ENCODE measurements around the gene DCAF12.
"Not testable (repeated sequence)": the region's sequence is repeated elsewhere in the genome, so short reads cannot be mapped to it uniquely, and the experiment has no call there.

The DCAF12 gene

DNA sequence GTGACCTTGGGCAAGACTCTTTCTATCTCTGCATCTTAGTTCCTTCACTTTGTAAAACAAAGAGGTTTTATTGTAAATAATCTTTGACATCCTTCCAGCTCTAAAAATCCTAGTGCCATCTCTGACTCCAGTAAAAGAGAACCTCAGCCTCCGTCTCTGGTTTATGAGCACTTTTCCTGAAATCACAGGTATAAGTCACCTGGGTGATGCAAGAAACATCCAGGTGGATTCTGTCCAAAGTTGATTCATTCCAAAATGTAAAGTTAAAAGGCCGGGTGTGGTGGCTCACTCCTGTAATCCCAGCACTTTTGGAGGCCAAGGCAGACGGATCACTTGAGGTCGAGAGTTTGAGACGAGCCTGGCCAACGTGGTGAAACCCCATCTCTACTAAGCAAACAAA lies 56.7 kb downstream of the DCAF12 start:
- DNase-seq (ENCODE audit: low read depth, low spot score): no peak

DNA sequence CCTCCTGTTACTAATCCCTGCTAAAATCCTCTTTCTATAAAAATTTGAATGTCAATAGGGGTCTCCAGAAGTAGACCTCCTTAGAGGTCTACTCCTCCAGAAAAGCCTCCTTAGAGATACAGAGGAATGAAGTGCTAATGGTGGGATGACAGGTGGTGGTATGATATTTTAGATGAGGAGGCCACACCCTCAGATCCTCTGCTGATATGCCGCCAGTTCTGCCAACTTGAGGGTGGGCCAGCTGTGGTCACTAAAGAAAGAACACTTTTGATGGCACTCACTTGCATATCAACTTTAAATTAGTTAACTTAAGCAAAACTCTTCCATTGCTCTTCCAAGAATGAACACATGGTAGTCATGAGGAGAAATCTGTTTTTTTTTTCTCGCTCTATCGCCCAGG lies 61.0 kb downstream of the DCAF12 start:
- no peak for DNase-seq (ENCODE audit: low read depth, low spot score)

DNA sequence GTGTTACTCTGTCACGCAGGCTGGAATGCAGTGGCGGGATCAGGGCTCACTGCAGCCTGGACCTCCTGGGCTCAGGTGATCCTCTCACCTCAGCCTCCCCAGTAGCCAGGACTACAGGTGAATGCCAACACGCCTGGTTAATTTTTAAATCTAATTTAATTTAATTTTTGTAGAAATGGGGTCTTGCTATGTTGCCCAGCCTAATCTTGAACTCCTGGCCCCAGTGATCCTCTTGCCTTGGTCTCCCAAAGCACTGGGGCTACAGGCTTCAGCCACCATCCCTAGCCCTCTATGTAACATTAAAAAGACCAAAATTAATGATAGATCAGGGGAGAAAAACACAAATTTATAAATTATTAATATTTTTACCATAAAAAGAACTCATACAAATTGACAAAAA lies 66.5 kb downstream of the DCAF12 start:
- no peak for DNase-seq (ENCODE audit: low read depth, low spot score)

DNA sequence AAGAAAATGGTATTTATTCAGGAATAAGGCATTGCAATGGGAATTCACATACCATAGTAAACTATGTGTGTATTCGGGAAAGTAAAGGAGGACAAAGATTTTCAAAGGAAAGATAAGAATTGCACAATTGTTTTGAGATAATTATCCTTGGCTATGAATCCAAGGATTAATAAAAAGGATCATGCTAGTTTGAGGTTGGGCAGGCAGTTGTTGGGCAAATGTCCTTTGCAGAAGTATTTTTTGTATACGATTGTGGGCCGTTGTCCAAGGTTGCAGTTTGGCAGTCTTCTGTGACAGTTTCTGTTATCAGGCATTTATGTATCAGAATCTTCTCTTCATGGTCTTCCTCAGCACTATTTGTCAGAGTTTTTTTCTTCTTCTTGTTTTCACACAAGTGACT lies 67.2 kb downstream of the DCAF12 start:
- DNase-seq (ENCODE audit: low read depth, low spot score): no peak

DNA sequence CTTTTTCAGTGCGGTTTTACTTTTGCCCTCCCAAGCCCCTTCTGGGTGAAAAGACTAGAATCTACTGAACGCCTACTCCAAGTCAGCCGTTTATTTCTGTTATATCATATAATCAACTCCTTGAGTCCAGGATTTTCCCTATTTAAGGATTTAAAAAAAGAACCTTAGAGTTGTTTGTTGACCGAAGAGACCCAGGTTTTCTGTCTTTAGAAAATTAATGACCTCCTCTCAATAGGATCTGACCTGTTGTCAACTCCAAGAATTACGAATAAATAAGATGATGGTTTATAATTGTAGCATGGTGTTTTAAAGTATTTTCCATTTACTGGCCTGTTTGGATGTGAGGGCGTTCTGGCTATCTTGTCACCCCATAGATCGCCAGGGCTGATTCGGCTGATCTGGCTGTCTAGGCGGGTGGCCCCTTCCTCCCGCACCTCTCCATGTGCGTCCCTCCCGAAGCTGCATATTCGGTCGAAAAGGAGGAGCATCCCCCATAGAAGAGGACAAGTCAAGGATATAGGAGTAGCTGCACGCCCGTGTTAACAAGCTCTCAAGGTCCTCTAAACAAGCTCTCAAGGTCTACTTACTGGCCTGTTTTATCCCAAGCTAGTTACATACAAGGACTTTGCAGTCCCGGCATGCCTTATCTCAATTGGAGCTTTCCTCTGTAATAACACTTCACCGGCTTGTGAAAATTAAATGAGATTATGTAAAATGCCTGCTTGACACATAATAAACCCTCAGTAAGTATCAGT lies 76.7 kb downstream of the DCAF12 start:
- no peak for DNase-seq (ENCODE audit: low read depth, low spot score)

DNA sequence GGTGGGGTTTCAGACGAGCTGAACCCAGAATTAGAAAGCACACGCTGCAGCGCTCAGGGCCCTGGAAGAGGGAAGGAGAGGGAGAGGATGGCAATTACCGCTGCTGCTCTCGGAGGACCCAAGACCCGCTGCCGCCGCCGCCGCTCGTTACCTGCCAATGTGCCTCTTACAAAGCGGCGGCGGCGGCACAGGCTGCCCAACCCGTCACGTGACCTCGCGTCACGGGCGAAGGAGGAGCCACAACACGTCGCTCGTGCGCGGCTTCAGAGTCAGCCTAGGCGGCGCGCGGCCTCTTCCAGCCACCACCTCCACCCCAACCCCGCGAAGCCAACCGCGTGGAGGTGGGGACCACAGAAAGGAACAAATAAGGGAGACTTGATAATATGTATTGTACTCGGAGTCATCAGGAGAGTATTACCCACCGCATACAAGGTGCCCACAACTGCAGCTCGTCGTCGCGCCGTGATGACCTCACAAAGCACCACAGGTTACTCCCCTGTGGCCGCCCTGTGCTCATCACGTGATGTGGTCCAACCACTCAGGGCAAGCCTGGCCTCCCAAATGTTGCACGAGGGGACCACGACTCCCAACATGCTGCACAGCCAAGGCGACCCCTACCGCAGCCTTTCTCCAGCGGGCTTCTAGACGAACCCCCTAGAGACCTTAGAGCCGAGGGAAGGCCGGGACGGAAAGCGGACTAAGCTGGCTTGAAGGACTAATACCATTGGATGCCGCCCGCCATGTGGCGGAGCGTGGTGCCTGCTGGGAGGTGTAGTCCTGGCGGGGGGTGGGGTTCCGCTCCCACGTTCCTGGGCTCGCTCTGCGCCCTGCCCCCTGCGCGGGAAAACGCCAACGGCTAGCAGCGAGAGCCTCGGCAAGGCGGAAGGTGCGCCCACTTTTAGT lies 77.5 kb downstream of the DCAF12 start, which contains the start of gene UBAP2:
TSS of gene UBAP2 (minus strand) at position 161 of the 903 bp plus-strand sequence. CDS start 31,739 bp downstream, outside the sequence.
- peak; percentile 92 for DNase-seq (ENCODE audit: low read depth, low spot score)

DNA sequence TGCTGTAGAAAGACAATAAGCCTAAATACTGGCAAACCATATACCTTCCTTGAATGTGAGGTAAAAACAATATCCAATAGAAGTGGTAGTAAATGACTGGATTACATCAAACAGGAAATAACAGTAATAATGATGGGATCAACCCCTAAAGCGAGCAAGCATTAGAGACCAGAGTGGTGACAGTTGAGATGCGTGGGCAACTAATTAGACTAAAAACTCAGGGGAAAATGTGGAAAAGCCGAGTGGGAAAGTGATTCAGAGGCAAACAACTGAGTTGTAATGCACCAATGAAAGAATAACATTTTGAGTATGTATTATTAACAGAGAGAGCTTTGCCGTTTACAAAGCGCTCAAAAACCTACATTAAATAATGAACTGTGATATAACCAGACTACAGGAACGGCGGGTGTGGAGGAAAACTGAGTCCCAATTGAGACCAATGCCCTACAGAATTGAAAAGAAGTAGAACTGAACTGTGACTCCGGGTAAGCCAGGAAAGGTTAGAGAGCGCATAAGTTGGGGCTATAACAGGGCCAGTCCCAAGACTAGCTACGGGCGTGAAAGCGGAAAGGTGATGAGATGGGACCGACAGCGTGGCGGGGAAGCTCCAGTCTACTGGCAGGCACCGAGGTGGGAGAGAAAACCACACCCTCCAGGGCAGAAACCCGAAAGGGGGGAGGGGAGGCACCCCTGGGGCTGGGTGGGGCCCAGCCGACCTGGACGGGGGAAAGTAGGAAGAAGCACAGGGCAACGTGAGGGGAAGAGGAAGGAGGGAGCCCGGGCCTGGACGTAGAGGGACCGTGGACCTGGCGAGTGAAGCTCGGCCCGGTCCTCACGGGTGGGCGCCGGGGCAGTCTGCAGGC lies 78.4 kb downstream of the DCAF12 start:
- DNase-seq (ENCODE audit: low read depth, low spot score): peak; percentile 14

DNA sequence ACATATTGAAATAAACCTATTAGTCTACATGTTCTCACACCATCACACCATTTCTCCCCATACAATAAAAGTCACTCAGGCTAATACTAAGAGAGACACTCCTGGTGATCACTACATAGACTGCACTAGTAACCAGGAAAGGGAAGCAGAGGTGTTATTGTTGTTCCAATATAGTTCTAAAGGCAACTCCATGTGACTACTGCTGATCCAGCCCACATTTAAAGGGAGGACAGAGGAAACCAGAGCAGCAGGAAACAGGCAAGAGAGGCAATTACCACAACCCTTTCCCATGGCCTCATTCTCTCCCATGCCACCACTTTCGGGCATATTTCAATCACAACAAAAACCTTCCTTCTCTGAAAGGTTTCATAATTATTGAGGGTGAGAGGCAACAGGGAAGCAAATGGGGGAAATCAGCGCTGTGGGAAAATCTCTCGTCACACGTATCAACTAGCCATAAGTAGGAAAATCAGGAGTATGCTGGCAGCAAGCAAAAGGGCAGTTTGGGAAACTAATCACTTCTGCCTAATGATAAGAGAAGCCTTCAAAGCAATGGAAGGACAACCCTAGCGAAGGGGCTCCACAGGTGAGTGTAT lies 79.6 kb downstream of the DCAF12 start:
- DNase-seq (ENCODE audit: low read depth, low spot score): no peak

DNA sequence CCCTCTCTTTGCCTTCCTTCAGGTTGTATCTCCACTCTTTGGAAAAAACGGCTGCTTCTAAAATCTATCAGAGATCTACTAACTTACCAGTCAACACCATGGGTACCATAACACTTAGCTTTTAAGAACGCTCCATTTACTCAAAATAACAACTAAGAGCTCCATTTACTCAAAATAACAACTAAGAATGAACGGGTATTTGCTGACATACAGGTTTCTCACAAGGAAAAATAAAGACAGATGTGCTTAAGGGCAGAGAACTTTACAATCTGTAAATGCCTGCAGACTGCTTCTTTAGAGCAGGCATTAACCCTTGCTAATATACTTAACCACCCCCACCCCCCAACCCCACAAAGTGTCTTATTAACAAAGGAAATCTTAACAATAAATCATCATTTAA lies 80.6 kb downstream of the DCAF12 start:
- no peak for DNase-seq (ENCODE audit: low read depth, low spot score)

DNA sequence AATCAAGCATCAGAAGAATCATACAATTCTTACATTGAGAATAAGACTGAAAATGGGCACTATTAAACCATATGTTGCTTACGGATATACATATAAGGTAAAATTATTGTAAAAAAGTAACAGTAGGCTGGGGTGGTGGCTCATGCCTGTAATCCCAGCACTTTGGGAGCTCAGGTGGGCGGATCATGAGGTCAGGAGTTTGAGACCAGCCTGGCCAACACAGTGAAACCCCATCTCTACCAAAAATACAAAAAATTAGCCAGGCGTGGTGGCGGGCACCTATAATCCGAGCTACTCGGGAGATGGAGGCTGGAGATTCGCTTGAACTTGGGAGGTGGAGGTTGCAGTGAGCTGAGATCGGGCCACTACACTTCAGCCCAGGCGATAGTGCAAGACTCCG lies 84.4 kb downstream of the DCAF12 start:
- not testable (repeated sequence) for DNase-seq (ENCODE audit: low read depth, low spot score)

DNA sequence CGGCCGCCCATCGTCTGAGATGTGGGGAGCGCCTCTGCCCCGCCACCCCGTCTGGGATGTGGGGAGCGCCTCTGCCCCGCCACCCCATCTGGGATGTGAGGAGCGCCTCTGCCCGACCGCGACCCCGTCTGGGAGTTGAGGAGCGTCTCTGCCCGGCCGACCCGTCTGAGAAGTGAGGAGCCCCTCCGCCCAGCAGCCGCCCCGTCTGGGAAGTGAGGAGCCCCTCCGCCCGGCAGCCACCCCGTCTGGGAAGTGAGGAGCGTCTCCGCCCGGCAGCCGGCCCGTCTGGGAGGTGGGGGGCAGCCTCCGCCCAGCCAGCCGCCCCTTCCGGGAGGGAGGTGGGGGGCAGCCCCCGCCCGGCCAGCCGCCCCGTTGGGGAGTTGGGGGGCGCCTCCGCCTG lies 87.6 kb downstream of the DCAF12 start:
- DNase-seq (ENCODE audit: low read depth, low spot score): not testable (repeated sequence)

DNA sequence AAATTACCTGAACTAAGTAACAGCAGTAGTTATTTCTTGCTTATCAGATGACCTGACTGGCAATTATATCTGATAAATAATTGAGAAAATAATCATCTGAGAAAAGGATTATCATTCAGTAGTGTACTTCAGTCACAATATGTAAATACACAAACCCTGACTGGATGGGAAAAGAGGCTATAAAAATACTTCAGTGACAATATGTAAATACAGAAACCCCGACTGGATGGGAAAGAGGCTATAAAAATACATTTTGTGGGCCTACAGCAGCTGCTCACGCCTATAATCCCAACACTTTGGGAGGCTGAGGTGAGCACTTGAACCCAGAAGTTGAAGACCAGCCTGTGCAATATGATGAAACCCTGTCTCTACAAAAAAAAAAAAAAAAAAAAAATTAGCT lies 88.9 kb downstream of the DCAF12 start:
- no peak for DNase-seq (ENCODE audit: low read depth, low spot score)

DNA sequence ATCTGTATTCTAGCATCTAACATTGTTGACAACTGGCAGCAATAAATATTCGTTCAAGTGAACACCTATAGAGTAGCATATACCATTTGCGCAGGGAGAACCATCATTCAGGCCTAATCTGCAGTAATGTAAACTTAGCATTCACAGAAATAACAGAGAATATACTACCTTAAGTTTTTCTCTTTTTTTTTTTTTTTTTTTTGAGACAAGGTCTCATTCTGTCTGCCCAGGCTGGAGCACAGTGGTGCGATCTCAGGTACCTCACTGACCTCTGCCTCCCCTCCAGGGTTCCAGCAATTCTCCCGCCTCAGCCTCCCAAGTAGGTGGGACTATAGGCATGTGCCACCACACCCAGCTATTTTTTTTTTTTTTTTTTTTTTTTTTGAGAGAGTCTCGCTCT lies 89.9 kb downstream of the DCAF12 start:
- DNase-seq (ENCODE audit: low read depth, low spot score): no peak
